HEK293 (cell line): ENCODE measurements around the gene ING4.

Source experiments
- BCL11A ChIP-seq: fragments of 450-650 bp; formaldehyde crosslinking; IDR thresholded peaks from 2 replicates; pipeline ENCODE4 v1.5.1; 2016; ENCODE audit warnings: low read depth, missing biosample characterization, missing genetic modification characterization
- ZBTB10 ChIP-seq: fragments of 450-650 bp; formaldehyde crosslinking; IDR thresholded peaks from 2 replicates; pipeline ENCODE4 v1.5.1; 2016; ENCODE audit warnings: missing biosample characterization, missing genetic modification characterization
- ZNF335 ChIP-seq: fragments of 450-650 bp; formaldehyde crosslinking; conservative IDR thresholded peaks from 2 replicates; pipeline ENCODE4 v1.5.1; 2016; ENCODE audit warnings: missing biosample characterization, missing genetic modification characterization

GRCh38 chr12:6662906-6663742, at the start of gene ING4:
- peak; percentile 92 for TF ChIP-seq ZNF335 (tag by site-specific recombination)
- TF ChIP-seq BCL11A (tag by site-specific recombination): 0 out of 2 replicates have a peak, but pooled peaks have one; percentile 10
- peak; percentile 99 for TF ChIP-seq ZBTB10
